Mesendoderm (in vitro differentiated cells): ENCODE data around the gene SMARCA1.

Source experiments
- DNase-seq: peaks from one replicate; pipeline ENCODE4 v3.0.0; 2013
- H2AK5ac ChIP-seq: 2 replicates; pipeline ENCODE4 v1.6.1; 2013; ENCODE audit warnings: low read length, inconsistent platforms
- H2BK120ac ChIP-seq: 2 replicates; pipeline ENCODE4 v1.6.1; 2013; ENCODE audit warnings: low read depth, mild to moderate bottlenecking, low read length, moderate library complexity, mixed read lengths
- H2BK15ac ChIP-seq: replicated peaks from 2 replicates; pipeline ENCODE4 v1.6.1; 2013; ENCODE audit warnings: low read depth, mild to moderate bottlenecking, moderate library complexity
- H2BK5ac ChIP-seq: 2 replicates; pipeline ENCODE4 v1.6.1; 2013; ENCODE audit warnings: low read length, inconsistent platforms
- H3K18ac ChIP-seq: 2 replicates; pipeline ENCODE4 v1.6.1; 2013; ENCODE audit warnings: mild to moderate bottlenecking, low read length, mixed read lengths
- H3K23ac ChIP-seq: one replicate; pipeline ENCODE4 v1.6.1; 2013; ENCODE audit warnings: low read length
- H3K27ac ChIP-seq: 2 replicates; pipeline ENCODE4 v1.5.1; 2013; ENCODE audit warnings: low read depth, mild to moderate bottlenecking, inconsistent platforms, low read length, moderate library complexity
- H3K27me3 ChIP-seq: 2 replicates; pipeline ENCODE4 v1.6.1; 2013; ENCODE audit warnings: low read length, control low read depth, mild to moderate bottlenecking, inconsistent platforms; ENCODE audit not compliant: insufficient read depth, poor library complexity
- H3K36me3 ChIP-seq: 2 replicates; pipeline ENCODE4 v1.6.1; 2013; ENCODE audit warnings: low read length, inconsistent platforms; ENCODE audit not compliant: control insufficient read depth, insufficient read depth
- H3K4ac ChIP-seq: one replicate; pipeline ENCODE4 v1.6.1; 2013; ENCODE audit warnings: low read depth, mild to moderate bottlenecking, low read length, moderate library complexity
- H3K4me1 ChIP-seq: 2 replicates; pipeline ENCODE4 v1.6.1; 2013; ENCODE audit warnings: low read depth, low read length, inconsistent platforms; ENCODE audit not compliant: control insufficient read depth
- H3K4me2 ChIP-seq: 2 replicates; pipeline ENCODE4 v1.6.1; 2013; ENCODE audit warnings: low read length
- H3K4me3 ChIP-seq: 2 replicates; pipeline ENCODE4 v1.5.1; 2013; ENCODE audit warnings: mild to moderate bottlenecking, low read length
- H3K56ac ChIP-seq: one replicate; pipeline ENCODE4 v1.6.1; 2013; ENCODE audit warnings: low read length
- H3K79me1 ChIP-seq: 2 replicates; pipeline ENCODE4 v1.6.1; 2013; ENCODE audit warnings: low read length, inconsistent platforms
- H3K79me2 ChIP-seq: 2 replicates; pipeline ENCODE4 v1.6.1; 2013; ENCODE audit warnings: mild to moderate bottlenecking, low read length; ENCODE audit not compliant: control insufficient read depth, insufficient read depth
- H3K9ac ChIP-seq: 2 replicates; pipeline ENCODE4 v1.6.1; 2013; ENCODE audit warnings: low read length, inconsistent platforms
- H4K5ac ChIP-seq: one replicate; pipeline ENCODE4 v1.6.1; 2013; ENCODE audit warnings: low read length
- H4K8ac ChIP-seq: one replicate; pipeline ENCODE4 v1.6.1; 2013; ENCODE audit warnings: low read depth, mild to moderate bottlenecking, control low read depth, low read length, moderate library complexity
- WGBS: extraction: QIAGEN DNeasy Blood & Tissue Kit; methylation state at CpG from one replicate; pipeline ENCODE4 v1.1.7; 2013; ENCODE audit warnings: low lambda C conversion rate, missing lambda C conversion rate; ENCODE audit not compliant: insufficient coverage; ENCODE audit errors: extremely low coverage; 5-methylcytosine and 5-hydroxymethylcytosine counted together

Gene SMARCA1

DNA sequence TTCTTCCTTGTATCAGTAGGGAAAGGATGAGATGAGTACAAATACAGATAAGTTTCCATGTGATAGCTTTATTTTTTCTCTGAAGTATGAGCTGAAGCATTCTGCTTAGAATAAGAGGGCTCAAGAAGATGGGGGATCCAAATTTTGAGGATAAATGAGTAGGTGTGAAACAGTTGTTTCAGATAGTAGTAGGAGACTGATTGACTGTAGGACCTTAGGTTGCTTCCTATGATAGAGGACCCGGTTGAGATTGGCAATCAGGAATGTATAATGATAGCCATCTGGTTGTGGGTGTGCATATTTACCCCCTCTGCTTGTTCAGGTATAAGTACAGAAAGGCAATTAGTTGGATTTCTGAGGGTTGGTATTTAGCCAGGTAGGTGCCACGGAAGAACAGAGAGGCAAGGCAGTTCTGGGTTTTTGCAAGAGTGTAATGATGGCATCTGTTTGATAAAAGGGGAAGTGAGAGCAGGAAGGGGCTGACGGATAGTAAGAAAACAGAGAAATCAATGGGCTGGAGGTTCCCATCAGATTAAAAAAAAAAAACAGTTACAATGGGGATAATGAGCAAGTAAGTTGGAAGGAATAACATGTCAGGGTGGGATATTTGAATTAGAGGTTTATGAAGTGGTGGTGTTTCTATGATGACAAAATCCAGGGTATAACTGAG, 30.5 kb upstream of the SMARCA1 start:
- DNase-seq = no peak

DNA sequence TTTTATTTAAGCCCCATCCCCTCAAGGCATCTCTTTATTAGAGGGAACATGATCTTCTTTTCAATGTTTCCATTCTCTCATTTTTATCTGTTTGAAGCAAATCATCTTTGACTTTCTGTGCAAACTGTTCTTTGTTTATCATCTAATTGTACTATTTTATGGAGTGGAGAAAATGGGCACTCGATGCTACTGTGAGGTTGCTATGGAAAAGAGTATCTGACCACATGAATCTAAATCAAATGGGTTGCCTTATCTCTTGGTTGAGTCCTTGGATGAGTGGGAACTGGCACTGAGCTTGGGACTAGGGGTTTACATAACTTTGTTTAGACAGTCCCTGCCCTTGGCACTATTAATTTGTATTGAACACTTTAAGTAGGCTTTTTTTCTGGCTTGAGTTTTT, 25.8 kb upstream of the SMARCA1 start:
- H3K4me3 ChIP-seq = no peak overlapping the region
- H2AK5ac ChIP-seq = no peak overlapping the region
- no peak overlapping the region for H3K4me2 ChIP-seq
- no peaks in the 10 kb centered on the region for H3K27me3 ChIP-seq
- no peak for DNase-seq
- no peak overlapping the region for H2BK5ac ChIP-seq
- H3K4ac ChIP-seq = no peak overlapping the region
- no peak overlapping the region for H3K23ac ChIP-seq
- WGBS = no CpG with 5 or more reads among the region's 1 CpG
- no peaks in the 10 kb centered on the region for H3K4me1 ChIP-seq
- no peak overlapping the region for H2BK120ac ChIP-seq
- H3K56ac ChIP-seq = no peak overlapping the region
- no peaks in the 10 kb centered on the region for H3K36me3 ChIP-seq
- no peak overlapping the region for H2BK15ac ChIP-seq
- H3K79me2 ChIP-seq = no peaks in the 10 kb centered on the region
- H3K79me1 ChIP-seq = no peaks in the 10 kb centered on the region
- no peak overlapping the region for H4K8ac ChIP-seq
- no peak overlapping the region for H3K9ac ChIP-seq
- H3K18ac ChIP-seq = no peak overlapping the region
- H3K27ac ChIP-seq = no peak overlapping the region
- no peak overlapping the region for H4K5ac ChIP-seq

More for the DNA sequence above, 30.5 kb upstream of the SMARCA1 start:
- no peaks in the 10 kb centered on the region for H3K79me2 ChIP-seq
- no peaks in the 10 kb centered on the region for H3K4me1 ChIP-seq
- no peaks in the 10 kb centered on the region for H3K79me1 ChIP-seq
- no peaks in the 10 kb centered on the region for H3K36me3 ChIP-seq
- WGBS = no CpG with 5 or more reads among the region's 3 CpGs
- no peak overlapping the region for H3K27ac ChIP-seq
- H3K4ac ChIP-seq = no peak overlapping the region
- no peak overlapping the region for H3K18ac ChIP-seq
- H3K9ac ChIP-seq = no peak overlapping the region
- no peak overlapping the region for H2BK120ac ChIP-seq
- H3K23ac ChIP-seq = no peak overlapping the region
- H4K5ac ChIP-seq = no peak overlapping the region
- H2BK15ac ChIP-seq = no peak overlapping the region
- no peak overlapping the region for H4K8ac ChIP-seq
- H3K27me3 ChIP-seq = no peaks in the 10 kb centered on the region
- no peak overlapping the region for H2AK5ac ChIP-seq
- no peak overlapping the region for H3K4me2 ChIP-seq
- no peak overlapping the region for H3K56ac ChIP-seq
- H3K4me3 ChIP-seq = no peak overlapping the region
- no peak overlapping the region for H2BK5ac ChIP-seq

DNA sequence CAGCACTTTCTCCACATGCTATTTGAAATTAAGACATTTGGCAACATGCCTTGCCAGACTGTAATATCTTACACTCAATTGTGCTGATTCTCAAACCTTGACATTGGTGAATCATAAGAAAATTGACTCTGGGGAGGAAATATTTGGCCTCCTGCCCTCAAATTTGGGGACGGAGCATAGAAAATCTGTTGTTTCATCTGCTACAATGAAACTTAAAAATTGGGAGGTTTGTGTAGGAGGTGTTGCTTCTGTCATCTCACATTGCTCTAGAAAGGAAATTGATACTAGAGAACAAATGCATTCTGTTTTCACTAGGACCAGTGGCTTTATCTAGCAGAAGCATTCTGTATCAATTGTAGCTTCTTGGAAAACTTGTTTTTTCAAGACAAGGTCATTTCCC, 22.1 kb upstream of the SMARCA1 start:
- H2BK15ac ChIP-seq = no peak overlapping the region
- no peak overlapping the region for H3K27ac ChIP-seq
- WGBS = no CpG with 5 or more reads among the region's 1 CpG
- no peak overlapping the region for H3K23ac ChIP-seq
- no peak overlapping the region for H2AK5ac ChIP-seq
- no peak overlapping the region for H2BK5ac ChIP-seq
- no peaks in the 10 kb centered on the region for H3K79me1 ChIP-seq
- H4K5ac ChIP-seq = no peak overlapping the region
- H2BK120ac ChIP-seq = no peak overlapping the region
- H3K56ac ChIP-seq = no peak overlapping the region
- no peak overlapping the region for H4K8ac ChIP-seq
- H3K4me1 ChIP-seq = no peaks in the 10 kb centered on the region
- H3K27me3 ChIP-seq = no peaks in the 10 kb centered on the region
- no peaks in the 10 kb centered on the region for H3K79me2 ChIP-seq
- no peak overlapping the region for H3K9ac ChIP-seq
- H3K4me2 ChIP-seq = no peak overlapping the region
- no peaks in the 10 kb centered on the region for H3K36me3 ChIP-seq
- DNase-seq = no peak
- no peak overlapping the region for H3K4me3 ChIP-seq
- no peak overlapping the region for H3K18ac ChIP-seq
- H3K4ac ChIP-seq = no peak overlapping the region

DNA sequence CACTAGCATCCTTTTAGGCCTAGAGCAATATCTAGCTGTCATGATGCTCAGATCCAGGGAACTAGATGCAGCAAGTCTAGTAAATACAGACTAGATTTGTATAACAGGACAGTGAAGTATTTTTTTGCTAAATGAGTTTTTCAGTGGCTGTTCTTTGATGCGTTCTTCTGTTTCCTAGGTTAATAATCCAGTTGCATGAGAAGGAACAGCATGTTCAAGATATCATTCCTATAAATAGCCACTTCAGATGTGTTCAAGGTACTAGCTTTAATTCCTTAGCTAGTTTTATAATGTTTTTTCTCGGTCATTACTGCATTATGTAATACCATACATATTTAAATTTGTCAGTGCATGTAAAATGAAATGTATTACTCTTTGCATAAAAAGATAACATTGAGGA, 21.5 kb upstream of the SMARCA1 start:
- Histone ChIP-seq H2BK5ac (no peak overlapping the region), H3K4me3 (no peak overlapping the region), H3K4me1 (no peaks in the 10 kb centered on the region), H3K56ac (no peak overlapping the region), H3K36me3 (no peaks in the 10 kb centered on the region), H3K79me1 (no peaks in the 10 kb centered on the region), H2BK120ac (no peak overlapping the region), H3K4me2 (no peak overlapping the region), H3K23ac (no peak overlapping the region), H4K8ac (no peak overlapping the region), H3K4ac (no peak overlapping the region), H3K9ac (no peak overlapping the region), H4K5ac (no peak overlapping the region), H3K27ac (no peak overlapping the region), H3K79me2 (no peaks in the 10 kb centered on the region), H2AK5ac (no peak overlapping the region), H3K27me3 (no peaks in the 10 kb centered on the region), H3K18ac (no peak overlapping the region), H2BK15ac (no peak overlapping the region)
- no CpG with 5 or more reads among the region's 2 CpGs for WGBS
- DNase-seq = no peak

DNA sequence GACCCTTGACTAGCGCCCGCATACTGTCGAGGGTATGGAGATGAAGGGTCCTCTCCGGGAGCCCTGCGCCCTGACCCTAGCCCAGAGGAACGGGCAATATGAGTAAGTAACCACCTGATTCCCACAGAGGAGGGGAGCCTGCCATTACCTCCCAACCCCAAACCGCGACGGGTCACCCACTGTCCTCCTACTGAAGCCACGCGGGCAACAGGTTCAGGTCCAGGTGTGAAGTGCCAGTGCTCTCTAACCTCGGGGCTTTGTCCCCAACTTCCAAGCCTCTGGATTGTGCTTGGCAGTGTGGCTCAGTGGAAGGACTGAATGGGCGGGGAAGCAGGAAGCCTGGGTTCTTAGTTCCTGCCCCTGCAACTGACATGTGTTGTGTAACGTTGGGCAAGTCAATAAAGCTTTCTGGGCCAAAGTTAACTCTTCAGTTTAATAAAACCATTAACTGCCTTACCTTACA, 17.5 kb upstream of the SMARCA1 start:
- no peak overlapping the region for H3K18ac ChIP-seq
- no peaks in the 10 kb centered on the region for H3K79me1 ChIP-seq
- peak overlapping the region; percentile 66 for H3K9ac ChIP-seq
- peak overlapping the region; percentile 56 for H3K4me2 ChIP-seq
- no peaks in the 10 kb centered on the region for H3K27me3 ChIP-seq
- WGBS = no CpG with 5 or more reads among the region's 14 CpGs
- H3K4me1 ChIP-seq = no peaks in the 10 kb centered on the region
- no peak overlapping the region for H2AK5ac ChIP-seq
- H2BK120ac ChIP-seq = no peak overlapping the region
- H3K79me2 ChIP-seq = no peaks in the 10 kb centered on the region
- peak overlapping the region; percentile 81 for H3K56ac ChIP-seq
- H4K8ac ChIP-seq = no peak overlapping the region
- no peak overlapping the region for H3K23ac ChIP-seq
- H2BK15ac ChIP-seq = no peak overlapping the region
- DNase-seq = peak; percentile 13
- no peak overlapping the region for H2BK5ac ChIP-seq
- no peak overlapping the region for H3K27ac ChIP-seq
- H3K36me3 ChIP-seq = no peaks in the 10 kb centered on the region
- no peak overlapping the region for H3K4ac ChIP-seq
- H3K4me3 ChIP-seq = peak overlapping the region; percentile 40
- H4K5ac ChIP-seq = no peak overlapping the region
